Uterus (tissue), 4 donors: ENCODE measurements around the gene SKA2. TPM values are rescaled to one million over a fixed set of nuclear protein-coding genes. Genes with fewer than 3 reads are reported as not detected.
"Not testable (repeated sequence)": the region's sequence is repeated elsewhere in the genome, so short reads cannot be mapped to it uniquely, and the experiment has no call there.

Source experiments
- DNase-seq, 2 donors: peaks; one replicate each; pipeline ENCODE4 v3.0.0-alpha.2; 2019 to 2020
- H3K27ac ChIP-seq, 2 donors: fragments of 200-600 bp; sonication (generic); 1 replicate in 1 of 2; 2 replicates in 1 of 2; pipeline ENCODE4 v1.5.1; 2016 to 2018
- H3K27me3 ChIP-seq, 2 donors: fragments of 200-600 bp; sonication (generic); one replicate each; pipeline ENCODE4 v1.5.1; 2018 to 2019; ENCODE audit warnings: control low read depth in 1 of 2
- H3K36me3 ChIP-seq, 2 donors: fragments of 200-600 bp; sonication (generic); one replicate each; pipeline ENCODE4 v1.5.1; 2019; ENCODE audit warnings: control low read depth in 1 of 2
- H3K4me1 ChIP-seq, 2 donors: fragments of 200-600 bp; sonication (generic); one replicate each; pipeline ENCODE4 v1.5.1; 2018 to 2019; ENCODE audit warnings: control low read depth in 1 of 2
- H3K4me3 ChIP-seq, 2 donors: fragments of 200-600 bp; sonication (generic); 1 replicate in 1 of 2; 2 replicates in 1 of 2; pipeline ENCODE4 v1.5.1; 2018 to 2019; ENCODE audit warnings: mild to moderate bottlenecking in 1 of 2
- H3K9me3 ChIP-seq, 2 donors: fragments of 200-600 bp; sonication (generic); one replicate each; pipeline ENCODE4 v1.5.1; 2019; ENCODE audit warnings: control low read depth in 1 of 2
- CTCF ChIP-seq, 4 experiments: fragments of 200-600 bp in 2 of 4; fragments of 450-650 bp in 2 of 4; sonication (generic) in 2 of 4; IDR thresholded peaks; one replicate each; pipeline ENCODE4 v1.5.1; 2016 to 2019; ENCODE audit warnings: antibody characterized with exemption in 4 of 4, mild to moderate bottlenecking in 2 of 4, moderate library complexity in 1 of 4
- POLR2A ChIP-seq, 2 donors: fragments of 450-650 bp; IDR thresholded peaks; one replicate each; pipeline ENCODE4 v1.6.1; 2016; ENCODE audit warnings: antibody characterized with exemption in 2 of 2, mild to moderate bottlenecking in 1 of 2, moderate library complexity in 1 of 2
- intact Hi-C: fragments of 100-400 bp; cut with DNase I; formaldehyde crosslinking; loops from one replicate; pipeline ENCODE4 v1.15.1; 2023; ENCODE audit warnings: low total_unique reads
- total RNA-seq, 4 donors: library from RNA; depleted of rRNA in 3 of 4; stranded (reverse); fragments of >200 nt in 3 of 4; gene quantifications; one replicate each; pipeline versions ENCODE4 v1.1.0 to v1.2.4, GENCODE V29; 2014 to 2023
- donor health status: DM: yes; HTN: yes; CAD: no.

SKA2 gene
- total RNA-seq, 4 donors from 2014 or later = 20.6 to 99.8 (median 33.0) TPM

- Histone ChIP-seq H3K4me3 (no peak overlapping the region), H3K4me1 (no peaks in the 10 kb centered on the region), H3K27me3 (no peaks in the 10 kb centered on the region), H3K27ac (no peak overlapping the region), H3K9me3 (no peaks in the 10 kb centered on the region), H3K36me3 (no peaks in the 10 kb centered on the region)
- no peak for DNase-seq
- intact Hi-C loops = no loop called here
- TF ChIP-seq POLR2A (IDR thresholded peaks at IDR 0.05) = no peak
- TF ChIP-seq CTCF (IDR thresholded peaks at IDR 0.05) = no peak
Observed at GRCh38 chr17:59186850-59187249, 31.9 kb upstream of the SKA2 start.

DNA sequence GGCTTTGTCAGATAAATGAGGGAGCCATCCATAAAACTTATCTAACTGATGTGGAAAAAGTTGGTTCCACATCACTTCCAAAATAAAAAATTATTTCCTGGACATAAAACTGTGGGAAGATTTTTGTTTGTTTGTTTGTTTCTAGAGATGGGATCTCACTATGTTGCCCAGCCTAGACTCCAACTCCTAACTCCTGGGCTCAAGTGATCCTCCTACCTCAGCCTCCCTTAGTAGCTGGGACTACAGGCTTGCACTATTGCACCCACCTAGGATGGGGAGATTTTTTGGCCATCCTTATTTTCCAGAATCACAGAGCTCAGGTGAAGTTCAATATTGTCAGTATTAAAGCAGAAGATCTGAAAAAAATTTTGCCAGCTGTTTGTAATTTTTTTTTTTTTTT, 31.0 kb upstream of the SKA2 start:
- Histone ChIP-seq H3K9me3 (no peaks in the 10 kb centered on the region), H3K4me3 (no peak overlapping the region), H3K27ac (no peak overlapping the region), H3K4me1 (no peaks in the 10 kb centered on the region), H3K27me3 (no peaks in the 10 kb centered on the region), H3K36me3 (no peaks in the 10 kb centered on the region)
- DNase-seq = no peak
- intact Hi-C loops = no loop called here
- TF ChIP-seq POLR2A (IDR thresholded peaks at IDR 0.05) (no peak), CTCF (IDR thresholded peaks at IDR 0.05) (no peak)

DNA sequence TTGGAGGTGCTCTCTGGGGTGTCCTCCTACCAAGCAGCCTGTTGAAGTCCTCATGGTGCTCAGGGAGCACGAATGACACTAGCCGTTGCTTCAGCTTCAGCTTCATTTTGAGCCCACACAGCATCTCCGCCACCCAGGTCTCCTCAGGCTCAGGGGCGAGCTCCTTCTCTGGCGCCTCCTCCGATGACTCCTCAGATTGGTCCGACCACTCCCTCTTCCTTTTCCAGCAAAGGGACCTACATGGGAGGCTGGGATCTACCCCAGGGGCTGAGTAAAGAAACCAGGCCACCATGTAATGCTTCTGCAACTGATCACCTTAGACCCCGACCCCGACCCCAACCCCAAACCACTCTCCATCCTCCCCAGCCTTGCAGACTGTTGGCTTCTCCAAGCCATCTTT, 26.5 kb upstream of the SKA2 start:
- Histone ChIP-seq H3K27me3 (no peaks in the 10 kb centered on the region), H3K4me1 (no peaks in the 10 kb centered on the region), H3K9me3 (no peaks in the 10 kb centered on the region), H3K4me3 (no peak overlapping the region), H3K27ac (no peak overlapping the region), H3K36me3 (no peaks in the 10 kb centered on the region)
- no peak for TF ChIP-seq CTCF (IDR thresholded peaks at IDR 0.05)
- TF ChIP-seq POLR2A (IDR thresholded peaks at IDR 0.05) = no peak
- intact Hi-C loops = no loop called here
- DNase-seq = no peak

DNA sequence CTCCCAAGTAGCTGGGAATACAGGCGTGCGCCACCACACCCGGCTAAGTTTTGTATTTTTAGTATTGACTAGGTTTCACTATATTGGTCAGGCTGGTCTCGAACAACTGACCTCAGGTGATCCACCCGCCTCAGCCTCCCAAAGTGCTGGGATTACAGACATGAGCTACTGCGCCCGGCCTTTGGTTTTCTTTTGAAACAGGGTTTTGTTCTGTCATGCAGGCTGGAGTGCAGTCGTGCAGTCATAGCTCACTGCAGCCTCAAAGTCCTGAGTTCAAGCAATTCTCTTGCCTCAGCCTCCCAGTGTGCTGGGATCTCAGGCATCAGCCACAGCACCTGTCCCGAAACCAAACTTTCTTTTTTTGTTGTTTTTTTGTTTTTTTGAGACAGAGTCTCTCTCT, 25.6 kb upstream of the SKA2 start:
- TF ChIP-seq POLR2A (IDR thresholded peaks at IDR 0.05) = no peak
- TF ChIP-seq CTCF (IDR thresholded peaks at IDR 0.05) = no peak
- Histone ChIP-seq H3K9me3 (no peaks in the 10 kb centered on the region), H3K4me1 (no peaks in the 10 kb centered on the region), H3K27ac (no peak overlapping the region), H3K4me3 (no peak overlapping the region), H3K27me3 (no peaks in the 10 kb centered on the region), H3K36me3 (no peaks in the 10 kb centered on the region)
- DNase-seq = no peak
- intact Hi-C loops = no loop called here

DNA sequence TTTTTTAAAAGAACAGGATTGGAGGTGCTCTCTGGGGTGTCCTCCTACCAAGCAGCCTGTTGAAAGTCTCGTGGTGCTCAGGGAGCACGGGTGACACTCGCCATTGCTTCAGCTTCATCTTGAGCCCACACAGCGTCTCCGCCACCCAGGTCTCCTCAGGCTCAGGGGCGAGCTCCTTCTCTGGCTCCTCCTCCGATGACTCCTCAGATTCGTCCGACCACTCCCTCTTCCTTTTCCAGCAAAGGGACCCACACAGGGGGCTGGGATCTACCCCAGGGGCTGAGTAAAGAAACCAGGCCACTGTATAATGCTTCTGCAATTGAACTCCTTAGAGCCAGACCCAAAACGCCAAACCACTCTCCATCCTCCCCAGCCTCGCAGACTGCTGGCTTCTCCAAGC, 24.6 kb upstream of the SKA2 start:
- H3K9me3 ChIP-seq, H3K27ac ChIP-seq, H3K4me3 ChIP-seq, H3K4me1 ChIP-seq, H3K27me3 ChIP-seq, intact Hi-C loops, H3K36me3 ChIP-seq, DNase-seq: not testable (repeated sequence)

DNA sequence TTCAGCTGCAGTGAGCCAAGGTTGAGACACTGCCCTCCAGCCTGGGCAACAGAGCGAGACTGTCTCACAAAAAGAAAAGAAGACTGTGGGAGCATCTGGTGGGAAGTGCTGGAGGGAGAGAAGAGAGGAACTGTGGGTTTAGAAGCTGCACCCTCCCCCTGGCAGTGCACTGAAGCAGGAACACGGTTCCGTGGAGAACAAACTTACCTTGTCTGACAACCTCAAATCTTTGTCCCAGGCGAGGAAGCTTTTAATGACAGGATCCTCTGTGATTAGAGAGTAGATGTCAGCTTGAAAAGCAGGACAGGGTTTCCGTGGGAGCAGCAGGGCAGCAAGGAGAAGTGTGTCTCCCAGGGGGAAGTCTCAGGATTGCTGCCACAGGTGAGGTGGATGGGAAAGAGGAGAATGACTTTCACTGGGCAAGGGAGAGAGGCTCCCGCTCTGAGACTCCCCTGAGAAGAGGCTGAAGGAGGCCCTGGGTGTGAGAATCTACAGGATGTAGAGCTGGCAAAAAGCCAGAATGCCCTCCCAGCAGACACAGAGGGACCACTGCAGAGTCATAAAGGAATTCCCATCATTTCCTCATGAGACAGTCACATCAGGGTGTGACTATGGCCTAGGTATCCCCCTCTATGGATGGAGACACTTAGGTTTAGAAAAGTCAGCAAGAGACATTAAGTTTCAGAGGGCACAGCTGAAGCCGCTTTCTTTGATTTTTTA, 23.4 kb upstream of the SKA2 start:
- Histone ChIP-seq H3K4me3 (no peak overlapping the region), H3K27ac (no peak overlapping the region), H3K27me3 (no peaks in the 10 kb centered on the region), H3K4me1 (no peaks in the 10 kb centered on the region), H3K9me3 (no peaks in the 10 kb centered on the region), H3K36me3 (no peaks in the 10 kb centered on the region)
- DNase-seq = no peak
- intact Hi-C loops = no loop called here
- TF ChIP-seq CTCF (IDR thresholded peaks at IDR 0.05) = no peak
- no peak for TF ChIP-seq POLR2A (IDR thresholded peaks at IDR 0.05)
